CD4-positive, alpha-beta T cell treated with Interleukin-10 for 1 hour (primary cell): ENCODE measurements around the gene ATP6V0E1.

Experiments used
- DNase-seq: peaks from one replicate; pipeline ENCODE4 v3.0.0-alpha.2; 2020

Gene ATP6V0E1

GRCh38 chr5:172983542-172984243 lies at the start of gene ATP6V0E1:
Gene ATP6V0E1 (plus strand): TSS chr5:172983771. CDS start chr5:172983861, 90 bp downstream.
- DNase-seq: peak; percentile 93

GRCh38 chr5:172935096-172935495 lies 48.5 kb upstream of the ATP6V0E1 start:
- no peak for DNase-seq

DNA sequence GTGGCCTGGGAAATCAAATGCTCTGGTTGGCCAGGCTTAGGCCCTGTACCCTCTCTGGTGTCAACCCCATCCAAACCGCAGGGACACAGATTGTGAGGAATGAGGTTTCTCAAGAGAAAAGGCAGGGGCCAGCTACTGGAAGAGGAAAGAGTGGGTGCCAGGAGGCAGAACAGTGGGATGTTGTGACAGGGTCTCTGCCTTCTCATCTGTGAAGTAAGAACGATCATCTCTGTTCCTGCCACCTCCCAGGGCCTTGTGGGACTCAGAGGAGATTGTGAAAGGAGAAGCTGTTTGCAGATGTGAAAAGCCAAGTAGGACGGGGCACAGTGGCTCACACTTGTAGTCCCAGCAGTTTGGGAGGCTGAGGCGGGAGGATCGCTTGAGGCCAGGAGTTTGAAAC lies 47.2 kb upstream of the ATP6V0E1 start:
- DNase-seq: no peak

GRCh38 chr5:172939071-172939470 lies 44.5 kb upstream of the ATP6V0E1 start:
- DNase-seq: no peak

DNA sequence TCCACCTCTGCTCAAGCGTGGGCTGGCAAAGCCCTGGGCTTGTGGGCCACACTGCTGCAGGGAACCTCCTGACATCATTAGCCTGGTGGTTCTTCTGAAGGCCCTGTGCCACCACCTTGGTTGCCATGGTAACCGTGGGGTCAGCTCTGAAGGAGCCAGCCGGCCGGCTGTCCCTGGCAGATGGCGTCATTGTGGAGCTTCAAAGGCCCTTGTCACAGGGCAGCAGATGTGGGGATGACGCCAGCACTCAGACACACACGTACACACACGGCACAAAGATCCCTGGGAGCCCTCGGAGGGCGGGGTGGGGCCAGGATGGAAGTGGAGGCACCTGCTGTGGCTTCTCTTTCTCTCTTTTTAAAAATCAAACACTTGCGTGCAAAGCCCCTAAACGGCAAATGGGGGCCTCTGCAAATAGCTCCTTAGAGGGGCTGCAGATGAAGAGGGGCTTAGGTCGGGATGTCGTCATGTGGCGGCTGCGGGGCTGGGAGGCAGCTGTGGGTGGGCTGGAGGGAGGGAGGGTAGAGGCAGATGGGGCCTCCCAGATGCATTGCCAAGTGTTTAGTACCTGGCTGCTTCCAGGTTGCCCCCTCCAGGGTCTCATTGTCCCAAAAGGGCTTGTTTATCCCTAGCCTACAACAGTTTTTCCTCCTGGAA lies 43.8 kb upstream of the ATP6V0E1 start:
- DNase-seq: no peak

GRCh38 chr5:172940268-172941066 lies 43.1 kb upstream of the ATP6V0E1 start:
- no peak for DNase-seq

- DNase-seq: no peak
Observed at GRCh38 chr5:172941067-172941516, 42.5 kb upstream of the ATP6V0E1 start.

GRCh38 chr5:172942556-172942955 lies 41.0 kb upstream of the ATP6V0E1 start:
- no peak for DNase-seq

DNA sequence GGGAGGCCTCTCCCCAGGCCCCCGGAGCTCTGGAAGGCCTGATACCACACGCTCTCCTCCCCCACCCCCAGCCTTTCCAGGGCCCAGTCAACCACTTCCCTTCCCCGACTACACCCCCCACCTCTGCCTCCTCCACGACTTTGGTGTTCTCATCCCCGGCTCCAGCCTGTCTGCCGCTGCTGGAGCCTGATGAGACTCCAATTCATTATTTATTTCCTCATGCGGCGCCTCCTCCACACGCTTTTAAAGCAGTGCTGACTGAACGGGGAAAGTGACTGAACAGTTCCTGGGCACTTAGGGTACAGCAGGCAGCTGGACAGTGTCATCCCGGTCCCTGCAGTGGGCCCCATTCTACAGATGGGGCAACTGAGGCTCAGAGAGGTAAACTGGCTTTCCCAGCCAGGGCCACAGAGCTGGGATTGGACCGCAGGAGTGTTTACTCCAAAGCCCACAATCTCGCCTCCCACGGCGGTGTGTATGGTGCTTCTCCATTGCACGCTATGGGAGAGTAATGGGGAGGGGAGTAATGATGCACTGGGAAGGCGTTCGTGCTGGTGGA lies 40.2 kb upstream of the ATP6V0E1 start:
- DNase-seq: no peak

DNA sequence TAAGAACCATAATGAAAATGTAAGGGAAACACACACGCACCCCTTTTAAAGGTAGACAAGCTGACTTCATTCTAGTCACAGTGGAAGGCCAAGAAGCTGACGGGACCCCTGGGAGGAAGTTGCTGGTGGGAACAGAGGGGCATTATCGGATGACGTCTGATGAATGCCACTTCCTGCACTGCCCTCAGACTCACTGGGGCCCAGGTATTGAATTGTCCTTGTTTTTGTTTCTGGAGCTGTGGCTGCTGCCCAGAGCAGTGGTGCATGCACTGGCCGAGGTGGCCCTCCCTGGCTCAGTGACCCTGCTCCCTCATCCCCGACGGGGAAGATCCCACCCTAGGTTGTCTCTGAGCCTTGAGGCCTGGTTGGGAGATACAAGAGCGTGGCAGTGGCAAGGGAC lies 39.7 kb upstream of the ATP6V0E1 start:
- no peak for DNase-seq

DNA sequence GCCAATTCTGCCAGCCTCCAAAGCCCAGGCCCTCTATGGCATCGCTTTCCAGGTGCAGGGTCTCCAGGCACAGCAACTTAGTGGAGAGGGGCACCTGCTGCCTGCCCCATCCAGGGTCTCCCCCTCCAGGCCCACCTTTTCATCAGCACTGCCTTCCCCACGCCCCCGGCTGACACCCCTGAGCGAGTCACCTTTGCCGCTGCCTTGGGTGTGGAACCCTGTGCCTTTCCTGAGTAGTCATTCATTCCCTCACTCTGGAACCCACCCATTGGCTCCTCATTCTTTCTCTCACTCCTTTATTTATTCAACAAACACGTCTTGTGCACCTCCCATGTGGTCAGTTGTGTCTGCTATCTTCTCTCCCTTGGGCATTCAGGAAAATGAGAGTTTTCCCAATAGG lies 38.8 kb upstream of the ATP6V0E1 start:
- DNase-seq: no peak

DNA sequence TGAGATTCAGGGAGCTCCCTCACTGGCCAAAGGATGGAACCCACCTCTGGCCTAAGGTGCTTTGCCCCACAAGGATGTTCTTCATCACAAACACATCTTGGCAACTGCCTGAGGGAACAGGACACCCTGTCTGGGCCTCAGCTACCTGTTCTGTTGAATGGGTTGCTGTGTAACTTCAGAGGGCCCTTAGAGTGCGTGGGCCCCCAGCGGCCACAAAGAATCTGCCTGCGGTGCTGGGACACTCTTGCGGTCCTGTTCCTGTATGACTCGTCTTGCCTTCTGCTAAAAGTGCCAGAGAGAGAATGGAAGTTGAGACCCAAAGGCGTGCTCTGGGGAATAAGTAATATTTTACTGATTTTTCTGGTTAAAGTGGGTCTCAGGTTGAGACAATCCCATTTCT lies 38.4 kb upstream of the ATP6V0E1 start:
- no peak for DNase-seq

DNA sequence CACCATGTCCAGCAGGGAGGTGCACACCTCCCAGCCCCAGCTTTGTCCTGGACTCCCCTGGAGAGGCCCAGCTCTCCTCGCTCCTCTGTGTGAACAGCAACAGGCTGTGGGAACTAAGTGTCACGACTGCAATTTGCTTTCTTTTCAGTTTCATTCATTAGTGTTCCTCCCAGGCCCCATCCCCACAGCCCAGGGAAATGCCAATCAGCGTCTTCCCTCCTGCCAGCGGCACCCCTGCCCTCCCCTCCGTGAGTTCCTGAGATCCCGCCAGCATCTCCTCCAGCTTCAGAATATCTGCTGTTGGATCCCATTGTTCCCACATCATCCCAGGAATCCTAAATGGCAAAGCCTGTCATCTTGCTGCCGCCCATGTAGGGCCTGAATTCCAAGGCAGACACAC lies 37.4 kb upstream of the ATP6V0E1 start:
- DNase-seq: no peak

GRCh38 chr5:172949426-172949825 lies 34.1 kb upstream of the ATP6V0E1 start:
- no peak for DNase-seq

- DNase-seq: no peak
Observed at GRCh38 chr5:172950176-172950965, 33.2 kb upstream of the ATP6V0E1 start.

GRCh38 chr5:172951371-172952033 lies 32.1 kb upstream of the ATP6V0E1 start:
- no peak for DNase-seq

DNA sequence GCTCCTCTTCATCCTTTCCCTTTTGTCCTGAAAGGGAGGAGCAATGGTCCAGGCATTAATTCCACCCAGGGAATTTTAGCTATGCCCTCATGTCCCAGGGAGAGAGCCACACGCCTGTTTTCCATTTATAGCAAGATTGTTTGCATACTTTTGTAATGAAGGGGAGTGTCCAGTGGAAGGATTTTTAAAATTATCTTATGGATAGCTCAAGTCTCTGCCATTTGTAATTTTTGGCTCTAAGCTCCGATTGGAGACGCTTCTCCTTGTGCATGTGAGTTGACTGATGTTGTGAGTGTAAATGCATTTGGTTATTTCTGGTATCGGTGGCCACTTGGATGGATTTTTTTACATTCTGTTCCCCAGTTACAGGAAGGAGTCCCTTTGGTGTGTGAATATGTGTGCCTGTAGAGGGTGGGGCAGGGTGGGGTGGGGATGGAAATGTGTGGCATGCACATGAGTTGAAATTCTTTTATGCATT lies 31.5 kb upstream of the ATP6V0E1 start:
- DNase-seq: no peak

GRCh38 chr5:172953776-172954675 lies 29.5 kb upstream of the ATP6V0E1 start:
- DNase-seq: no peak

- no peak for DNase-seq
Observed at GRCh38 chr5:172954751-172955159, 28.8 kb upstream of the ATP6V0E1 start.

- no peak for DNase-seq
Observed at GRCh38 chr5:172956228-172956627, 27.3 kb upstream of the ATP6V0E1 start.

GRCh38 chr5:172956936-172957335 lies 26.6 kb upstream of the ATP6V0E1 start:
- no peak for DNase-seq
